Ishikawa (cell line): ENCODE data around the gene MC4R.
A peak's percentile ranks its signal among the peaks of the same experiment; 100 is the strongest.

ENCODE experiments used
- CEBPB ChIP-seq: IDR thresholded peaks from 2 replicates; pipeline ENCODE4 v1.6.1; 2012
- RAD21 ChIP-seq: IDR thresholded peaks from 2 replicates; pipeline ENCODE4 v1.6.1; 2012; ENCODE audit warnings: low read depth

DNA sequence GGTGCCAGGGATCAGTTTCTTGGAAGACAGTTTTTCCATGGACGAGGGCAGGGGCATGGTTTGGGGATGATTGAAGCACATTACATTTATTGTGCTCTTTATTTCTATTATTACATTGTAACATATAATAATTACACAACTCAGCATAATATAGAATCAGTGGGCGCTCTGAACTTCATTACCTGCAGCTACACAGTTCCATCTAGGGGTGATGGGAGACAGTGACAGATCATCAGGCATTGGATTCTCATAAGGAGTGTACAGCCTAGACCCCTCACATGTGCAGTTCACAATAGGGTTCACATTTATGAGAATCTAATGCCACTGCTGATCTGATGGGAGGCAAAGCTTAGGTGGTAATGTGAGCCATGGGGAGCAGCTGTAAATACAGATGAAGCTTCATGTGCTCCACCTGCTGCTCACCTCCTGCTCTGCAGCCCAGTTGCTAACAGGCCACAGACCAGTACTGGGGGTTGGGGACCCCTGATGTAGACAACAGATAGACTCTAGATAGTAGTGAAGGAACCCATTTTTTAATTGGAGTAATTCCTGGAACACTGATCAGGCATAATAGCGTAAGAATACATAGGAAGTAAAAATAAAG is 41.5 kb upstream of the MC4R start:
- TF ChIP-seq RAD21 (peak; percentile 41), CEBPB (no peak)
